MM.1S (cell line): Measurements from ENCODE around the gene KRTAP20-3.

Experiments used
- DNase-seq: peaks from one replicate; pipeline ENCODE4 v3.0.0-alpha.2; 2015
- H2AFZ ChIP-seq: fragments of 300-600 bp; sonication (generic); 2 replicates; pipeline ENCODE4 v1.6.0; 2016; ENCODE audit warnings: antibody characterized with exemption, low read length
- H3F3A ChIP-seq: fragments of 300-600 bp; sonication (generic); 2 replicates; pipeline ENCODE4 v1.6.1; 2016; ENCODE audit warnings: mild to moderate bottlenecking, antibody characterized with exemption, low read length, moderate library complexity, mixed read lengths; ENCODE audit not compliant: insufficient read depth
- H3K27ac ChIP-seq: fragments of 300-600 bp; sonication (generic); 2 replicates; pipeline ENCODE4 v1.5.1; 2016; ENCODE audit warnings: mild to moderate bottlenecking, low read length
- H3K27me3 ChIP-seq: fragments of 300-600 bp; sonication (generic); replicated peaks from 2 replicates; pipeline ENCODE4 v1.6.0; 2016; ENCODE audit warnings: low read length; ENCODE audit not compliant: insufficient read depth
- H3K36me3 ChIP-seq: fragments of 300-600 bp; sonication (generic); replicated peaks from 2 replicates; pipeline ENCODE4 v1.6.1; 2016; ENCODE audit warnings: mild to moderate bottlenecking, low read length, mixed read lengths; ENCODE audit not compliant: insufficient read depth
- H3K4me1 ChIP-seq: fragments of 300-600 bp; sonication (generic); 2 replicates; pipeline ENCODE4 v1.6.1; 2016; ENCODE audit warnings: low read length, mixed read lengths
- H3K4me2 ChIP-seq: fragments of 300-600 bp; sonication (generic); 2 replicates; pipeline ENCODE4 v1.6.0; 2016; ENCODE audit warnings: low read depth, low read length
- H3K4me3 ChIP-seq: fragments of 300-600 bp; sonication (generic); 2 replicates; pipeline ENCODE4 v1.5.1; 2016; ENCODE audit warnings: low read length, mixed read lengths
- H3K79me2 ChIP-seq: fragments of 300-600 bp; sonication (generic); 2 replicates; pipeline ENCODE4 v1.6.1; 2016; ENCODE audit warnings: mixed run types, low read length, mixed read lengths
- H3K9ac ChIP-seq: fragments of 300-600 bp; sonication (generic); 2 replicates; pipeline ENCODE4 v1.6.1; 2016; ENCODE audit warnings: low read length, mixed read lengths
- H3K9me2 ChIP-seq: fragments of 300-600 bp; sonication (generic); replicated peaks from 2 replicates; pipeline ENCODE4 v1.6.1; 2016; ENCODE audit warnings: mild to moderate bottlenecking, low read length, mixed read lengths; ENCODE audit not compliant: insufficient read depth
- H3K9me3 ChIP-seq: fragments of 300-600 bp; sonication (generic); replicated peaks from 2 replicates; pipeline ENCODE4 v1.6.1; 2016; ENCODE audit warnings: mild to moderate bottlenecking, low read length, mixed read lengths; ENCODE audit not compliant: insufficient read depth
- H4K20me1 ChIP-seq: fragments of 300-600 bp; sonication (generic); 2 replicates; pipeline ENCODE4 v1.6.1; 2016; ENCODE audit warnings: mild to moderate bottlenecking, low read length, moderate library complexity, mixed read lengths; ENCODE audit not compliant: insufficient read depth
- CTCF ChIP-seq: fragments of 300-600 bp; sonication (generic); IDR thresholded peaks from 2 replicates; pipeline ENCODE4 v1.5.1; 2016; ENCODE audit warnings: antibody characterized with exemption, low read length, mixed read lengths
- EZH2 ChIP-seq: fragments of 300-600 bp; sonication (generic); optimal IDR thresholded peaks from 2 replicates; pipeline ENCODE3; 2017; ENCODE audit warnings: low read depth, mild to moderate bottlenecking, antibody characterized with exemption, low read length, mixed read lengths
- EZH2phosphoT487 ChIP-seq: fragments of 300-600 bp; sonication (generic); IDR thresholded peaks from 2 replicates; pipeline ENCODE4 v1.6.1; 2018; ENCODE audit warnings: antibody characterized with exemption, low read length

KRTAP20-3 gene

GRCh38 chr21:30615199-30615598 lies 27.5 kb upstream of the KRTAP20-3 start:
- Histone ChIP-seq H3K4me1 (peaks cover 9% of the 10 kb centered on the region), H2AFZ (no peak overlapping the region), H3F3A (no peaks in the 10 kb centered on the region), H3K36me3 (no peaks in the 10 kb centered on the region), H3K27ac (no peak overlapping the region), H3K79me2 (no peaks in the 10 kb centered on the region), H3K9me2 (no peaks in the 10 kb centered on the region), H3K9me3 (no peaks in the 10 kb centered on the region), H3K27me3 (no peaks in the 10 kb centered on the region), H3K4me2 (no peak overlapping the region), H3K9ac (no peak overlapping the region), H3K4me3 (no peak overlapping the region), H4K20me1 (no peaks in the 10 kb centered on the region)
- DNase-seq, result no peak
- TF ChIP-seq CTCF (no peak), EZH2phosphoT487 (no peak), EZH2 (no peak)

- no peak within 1 kb of the TSS for H3K4me2 ChIP-seq
- no peaks in the 10 kb centered on the region for H3K9me2 ChIP-seq
- H4K20me1 ChIP-seq, result no peaks in the 10 kb centered on the region
- H3K9ac ChIP-seq, result no peak within 1 kb of the TSS
- H2AFZ ChIP-seq, result no peak within 1 kb of the TSS
- H3K4me3 ChIP-seq, result no peak within 1 kb of the TSS
- peaks cover 9% of the 10 kb centered on the region for H3K4me1 ChIP-seq
- H3K27ac ChIP-seq, result no peak within 1 kb of the TSS
- H3K36me3 ChIP-seq, result no peaks in the 10 kb centered on the region
- TF ChIP-seq EZH2 (no peak), CTCF (no peak), EZH2phosphoT487 (no peak)
- no peaks in the 10 kb centered on the region for H3F3A ChIP-seq
- no peak for DNase-seq
- H3K9me3 ChIP-seq, result no peaks in the 10 kb centered on the region
- no peaks in the 10 kb centered on the region for H3K79me2 ChIP-seq
- H3K27me3 ChIP-seq, result no peaks in the 10 kb centered on the region
Measured at GRCh38 chr21:30616125-30616524, 26.5 kb upstream of the KRTAP20-3 start, which contains the start of gene KRTAP20-1. Gene KRTAP20-1, plus strand, starts transcription at chr21:30616425. Its CDS starts 30 bp downstream, at chr21:30616455.

- Histone ChIP-seq H4K20me1 (no peaks in the 10 kb centered on the region), H3K27me3 (no peaks in the 10 kb centered on the region), H2AFZ (no peak overlapping the region), H3K9ac (no peak overlapping the region), H3K4me1 (no peaks in the 10 kb centered on the region), H3F3A (no peaks in the 10 kb centered on the region), H3K27ac (no peak overlapping the region), H3K9me3 (no peaks in the 10 kb centered on the region), H3K79me2 (no peaks in the 10 kb centered on the region), H3K4me2 (no peak overlapping the region), H3K9me2 (no peaks in the 10 kb centered on the region), H3K4me3 (no peak overlapping the region), H3K36me3 (no peaks in the 10 kb centered on the region)
- TF ChIP-seq CTCF, result no peak
- TF ChIP-seq EZH2phosphoT487, result no peak
- TF ChIP-seq EZH2, result no peak
- no peak for DNase-seq
Measured at GRCh38 chr21:30620080-30620479, 22.6 kb upstream of the KRTAP20-3 start.
